CD14-positive monocyte (primary cell): Measurements from ENCODE around the gene ABCB10. TPM values are rescaled to one million over a fixed set of nuclear protein-coding genes. Genes with fewer than 3 reads are reported as not detected.

Experiments used
- DNase-seq, 3 donors: peaks; one replicate each; pipeline ENCODE4 v3.0.0-alpha.2; 2011 to 2022
- H2AFZ ChIP-seq: 2 replicates; pipeline ENCODE4 v1.6.0; 2012; ENCODE audit warnings: mild to moderate bottlenecking, low read depth, low read length, inconsistent platforms; ENCODE audit not compliant: insufficient read depth, poor library complexity, severe bottlenecking
- H3K27ac ChIP-seq, 2 donors: 1 replicate in 1 of 2; 2 replicates in 1 of 2; pipeline ENCODE4 v1.5.1; 2012 to 2013; ENCODE audit warnings: low read length in 2 of 2, control low read depth in 1 of 2, inconsistent platforms in 1 of 2, low read depth in 1 of 2, mild to moderate bottlenecking in 1 of 2
- H3K27me3 ChIP-seq, 2 donors: one replicate each; pipeline versions ENCODE4 v1.6.0 to v1.6.1; 2011 to 2013; ENCODE audit warnings: low read length in 2 of 2; ENCODE audit not compliant: control insufficient read depth in 2 of 2, insufficient read depth in 2 of 2
- H3K36me3 ChIP-seq, 2 donors: replicated peaks in 1 of 2; 1 replicate in 1 of 2; 2 replicates in 1 of 2; pipeline versions ENCODE4 v1.5.1 to v1.6.1; 2012 to 2013; ENCODE audit warnings: low read length in 2 of 2, control low read depth in 1 of 2, inconsistent platforms in 1 of 2, mild to moderate bottlenecking in 1 of 2; ENCODE audit not compliant: insufficient read depth in 2 of 2, control insufficient read depth in 1 of 2
- H3K4me1 ChIP-seq, 2 donors: 1 replicate in 1 of 2; 2 replicates in 1 of 2; pipeline versions ENCODE4 v1.5.1 to v1.6.1; 2012 to 2013; ENCODE audit warnings: low read length in 2 of 2, control low read depth in 1 of 2, inconsistent platforms in 1 of 2, mild to moderate bottlenecking in 1 of 2, moderate library complexity in 1 of 2; ENCODE audit not compliant: insufficient read depth in 2 of 2, control insufficient read depth in 1 of 2
- H3K4me2 ChIP-seq: replicated peaks from 2 replicates; pipeline ENCODE3; 2012; ENCODE audit warnings: low read length, moderate library complexity, mild to moderate bottlenecking; ENCODE audit not compliant: poor library complexity, severe bottlenecking; ENCODE audit errors: extremely low read depth
- H3K4me3 ChIP-seq, 3 experiments: fragments of 200-600 bp in 1 of 3; sonication (generic) in 1 of 3; replicated peaks in 1 of 3; 1 replicate in 2 of 3; 2 replicates in 1 of 3; pipeline ENCODE4 v1.5.1; 2011 to 2013; ENCODE audit warnings: low read length in 3 of 3, mild to moderate bottlenecking in 3 of 3, control low read depth in 2 of 3, low read depth in 2 of 3, inconsistent platforms in 1 of 3, moderate library complexity in 1 of 3
- H3K79me2 ChIP-seq: 2 replicates; pipeline ENCODE4 v1.6.0; 2012; ENCODE audit warnings: mild to moderate bottlenecking, control low read depth, inconsistent platforms, low read length, moderate library complexity; ENCODE audit not compliant: insufficient read depth
- H3K9ac ChIP-seq: 2 replicates; pipeline ENCODE4 v1.6.0; 2017; ENCODE audit warnings: low read length, mild to moderate bottlenecking; ENCODE audit not compliant: insufficient read depth, poor library complexity, severe bottlenecking
- H3K9me3 ChIP-seq, 2 donors: replicated peaks in 1 of 2; 1 replicate in 1 of 2; 2 replicates in 1 of 2; pipeline versions ENCODE4 v1.5.1 to v1.6.1; 2012 to 2013; ENCODE audit warnings: low read length in 2 of 2, control low read depth in 1 of 2; ENCODE audit not compliant: control insufficient read depth in 1 of 2, insufficient read depth in 1 of 2
- H4K20me1 ChIP-seq: 2 replicates; pipeline ENCODE4 v1.6.0; 2012; ENCODE audit warnings: mild to moderate bottlenecking, low read length, control low read depth, moderate library complexity; ENCODE audit not compliant: insufficient read depth
- H3K27ac Mint-ChIP-seq, 7 donors: one replicate each; pipeline ENCODE4 v1.8.0; 2020; ENCODE audit warnings: mild to moderate bottlenecking in 7 of 7, mixed read lengths in 7 of 7, moderate library complexity in 6 of 7, inconsistent platforms in 2 of 7
- H3K27me3 Mint-ChIP-seq, 3 donors: one replicate each; pipeline ENCODE4 v1.8.0; 2021 to 2022; ENCODE audit warnings: low read depth in 3 of 3, mild to moderate bottlenecking in 3 of 3, mixed read lengths in 3 of 3, moderate library complexity in 3 of 3, inconsistent platforms in 1 of 3
- H3K36me3 Mint-ChIP-seq, 2 donors: one replicate each; pipeline ENCODE4 v1.8.0; 2020; ENCODE audit warnings: mixed read lengths in 2 of 2, inconsistent platforms in 1 of 2, mild to moderate bottlenecking in 1 of 2
- H3K4me1 Mint-ChIP-seq: one replicate; pipeline ENCODE4 v1.8.0; 2020; ENCODE audit warnings: mild to moderate bottlenecking, mixed read lengths
- H3K4me3 Mint-ChIP-seq, 2 donors: one replicate each; pipeline ENCODE4 v1.8.0; 2020; ENCODE audit warnings: mild to moderate bottlenecking in 2 of 2, mixed read lengths in 2 of 2, moderate library complexity in 1 of 2
- H3K9me3 Mint-ChIP-seq, 7 donors: one replicate each; pipeline ENCODE4 v1.8.0; 2020 to 2022; ENCODE audit warnings: mixed read lengths in 7 of 7, mild to moderate bottlenecking in 6 of 7, moderate library complexity in 6 of 7, inconsistent platforms in 2 of 7
- CTCF ChIP-seq: fragments of 200-600 bp; IDR thresholded peaks from one replicate; pipeline ENCODE4 v1.8.0; 2022; ENCODE audit warnings: antibody characterized with exemption, mild to moderate bottlenecking
- WGBS: methylation state at CpG from one replicate; pipeline ENCODE4 v1.1.5; 2013; ENCODE audit warnings: missing lambda C conversion rate; ENCODE audit not compliant: insufficient coverage; 5-methylcytosine and 5-hydroxymethylcytosine counted together
- intact Hi-C, 2 donors: fragments of 100-400 bp; cut with micrococcal nuclease; formaldehyde crosslinking; loops; one replicate each; pipeline versions ENCODE4 v1.15.0 to v1.15.1; 2023
- polyA plus RNA-seq, 3 donors: library from polyadenylated mRNA; depleted of rRNA in 1 of 3; unstranded in 2 of 3; stranded (reverse) in 1 of 3; fragments of 300-500 nt in 2 of 3; fragments of >200 nt in 1 of 3; fragmentation: Illumina TruSeq in 2 of 3; gene quantifications; 1 replicate in 2 of 3; 2 replicates in 1 of 3; pipeline ENCODE4 v1.2.3, GENCODE V29; 2012 to 2021

Gene ABCB10
- polyA plus RNA-seq, 3 donors, result 5.4 to 12.9 (median 11.4) TPM

- intact Hi-C loops, result loop anchor here in 1 of 2 donors (10.0 kb wide), 1 partner anchor 46 kb away; the partner anchor contains the start of gene NUP133
- no peak overlapping the region for H2AFZ ChIP-seq
- Mint-ChIP-seq H3K27ac (peak overlapping the region in 2 of 7 donors; percentile 9 to 40), H3K4me3 (no peak overlapping the region), H3K36me3 (peaks cover 28 to 41% of the 10 kb centered on the region in 2 donors), H3K4me1 (peaks cover 33% of the 10 kb centered on the region), H3K9me3 (no peaks in the 10 kb centered on the region), H3K27me3 (no peaks in the 10 kb centered on the region)
- peaks cover 23 to 28% of the 10 kb centered on the region in 2 donors for H3K36me3 ChIP-seq
- no peak for DNase-seq
- no peak overlapping the region for H3K4me2 ChIP-seq
- TF ChIP-seq CTCF, result no peak
- no peaks in the 10 kb centered on the region for H3K27me3 ChIP-seq
- no peak overlapping the region for H3K27ac ChIP-seq
- WGBS, result 100% methylated on average over 1 of the region's 3 CpGs
- H3K9ac ChIP-seq, result no peak overlapping the region
- H3K4me3 ChIP-seq, result no peak overlapping the region
- peaks cover 60% of the 10 kb centered on the region for H4K20me1 ChIP-seq
- no peaks in the 10 kb centered on the region for H3K9me3 ChIP-seq
- H3K4me1 ChIP-seq, result peaks cover 8 to 14% of the 10 kb centered on the region in 2 donors
- H3K79me2 ChIP-seq, result peaks cover 84% of the 10 kb centered on the region
Measured at GRCh38 chr1:229550812-229551567, 7.5 kb downstream of the ABCB10 start.

GRCh38 chr1:229547542-229547941 is 11.0 kb downstream of the ABCB10 start:
- Mint-ChIP-seq H3K9me3 (no peaks in the 10 kb centered on the region), H3K36me3 (peaks cover 54 to 58% of the 10 kb centered on the region in 2 donors), H3K27me3 (no peaks in the 10 kb centered on the region), H3K27ac (no peak overlapping the region), H3K4me3 (no peak overlapping the region), H3K4me1 (peaks cover 5% of the 10 kb centered on the region)
- WGBS, result 100% methylated on average over 2 of the region's 7 CpGs
- Histone ChIP-seq H3K4me3 (no peak overlapping the region), H3K27me3 (no peaks in the 10 kb centered on the region), H3K4me2 (no peak overlapping the region), H2AFZ (no peak overlapping the region), H3K9ac (no peak overlapping the region), H3K4me1 (peaks cover 0 to 3% of the 10 kb centered on the region in 2 donors), H3K36me3 (peaks cover 53 to 63% of the 10 kb centered on the region in 2 donors), H3K27ac (no peak overlapping the region), H3K79me2 (peaks cover 52% of the 10 kb centered on the region), H4K20me1 (peaks cover 34% of the 10 kb centered on the region), H3K9me3 (no peaks in the 10 kb centered on the region)
- TF ChIP-seq CTCF, result no peak
- intact Hi-C loops, result no loop called here
- DNase-seq, result no peak
